ENCODE measurements around the gene ST3GAL2.

DNA sequence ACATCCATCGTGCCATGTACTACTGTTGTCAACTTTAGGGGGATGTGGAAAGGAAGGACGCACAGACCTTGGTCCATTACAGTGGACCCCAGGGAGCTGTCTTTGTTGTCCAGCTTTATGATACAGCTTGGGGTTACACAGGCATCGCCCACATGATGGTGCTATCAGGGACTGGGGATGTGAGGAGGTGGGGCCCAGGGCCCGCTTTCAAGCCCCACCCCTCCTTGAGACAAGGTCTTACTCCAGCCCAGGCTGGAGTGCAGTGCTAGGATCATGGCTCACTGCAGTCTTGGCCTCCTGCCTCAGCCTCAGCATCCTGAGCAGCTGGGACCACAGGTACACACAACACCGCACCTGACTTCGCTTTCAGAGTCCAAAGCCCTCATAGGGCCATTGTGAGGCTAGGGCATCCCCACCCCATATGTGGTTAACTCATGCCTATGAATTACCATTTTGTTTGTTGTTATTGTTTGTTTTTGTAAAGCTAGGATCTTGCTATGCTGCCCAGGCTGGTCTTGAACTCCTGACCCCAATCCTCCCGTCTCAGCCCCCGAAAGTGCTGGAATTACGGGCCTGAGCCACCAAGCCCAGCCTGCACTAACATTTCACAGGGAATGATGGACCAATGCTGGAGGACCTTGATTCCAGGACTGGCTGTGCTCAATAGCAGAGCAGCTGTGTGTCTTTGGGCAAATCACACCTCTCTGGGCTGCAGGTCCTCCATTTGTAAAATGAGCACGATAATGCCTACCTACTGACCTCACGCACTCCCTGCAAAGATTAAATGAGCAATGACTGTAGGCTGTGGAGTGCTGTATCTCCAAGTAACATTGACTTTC, 17.2 kb downstream of the ST3GAL2 start:
- TF ChIP-seq POLR2A (IDR thresholded peaks at IDR 0.05; ENCODE audit: low read depth, low read length) (no peak), POLR2AphosphoS5 (IDR thresholded peaks at IDR 0.05; ENCODE audit: low read depth, low read length) (no peak), TAF1 (IDR thresholded peaks at IDR 0.05; ENCODE audit: borderline replicate concordance, low read depth, low read length) (no peak)
